ENCODE data around the gene BEGAIN.

The BEGAIN gene

GRCh38 chr14:100536121-100536510 lies 51.1 kb downstream of the BEGAIN start:
- Histone ChIP-seq H2BK120ac (ENCODE audit: low read depth, low read length) (no peak overlapping the region), H3K4me1 (ENCODE audit: control insufficient read depth in 2 of 2, insufficient read depth in 1 of 2, low read depth in 1 of 2, low read length in 2 of 2) (peaks cover 15 to 17% of the 10 kb centered on the region in 2 donors), H3K36me3 (replicated peaks in 1 of 2; ENCODE audit: control insufficient read depth in 2 of 2, insufficient read depth in 2 of 2, low read length in 2 of 2) (no peaks in the 10 kb centered on the region), H3K9ac (ENCODE audit: low read depth, low read length, poor library complexity) (no peak overlapping the region), H2BK15ac (ENCODE audit: low read length) (no peak overlapping the region), H2BK12ac (ENCODE audit: low read length) (no peak overlapping the region), H2AFZ (ENCODE audit: low read length) (no peak overlapping the region), H2AK5ac (ENCODE audit: low read depth, low read length) (no peak overlapping the region), H2BK5ac (ENCODE audit: low read length) (no peak overlapping the region), H4K91ac (ENCODE audit: low read depth, low read length, poor library complexity) (no peak overlapping the region), H3K14ac (ENCODE audit: low read length) (no peak overlapping the region), H3K4ac (ENCODE audit: low read length) (no peak overlapping the region), H3K27me3 (ENCODE audit: control insufficient read depth in 3 of 3, insufficient read depth in 3 of 3, low read depth in 1 of 3, low read length in 3 of 3) (no peaks in the 10 kb centered on the region), H4K8ac (ENCODE audit: low read depth, low read length) (no peak overlapping the region), H3K23ac (ENCODE audit: low read depth, low read length, poor library complexity) (no peak overlapping the region), H3K79me1 (ENCODE audit: low read depth, low read length) (no peaks in the 10 kb centered on the region), H3K4me2 (ENCODE audit: insufficient read depth, low read length, poor library complexity, severe bottlenecking) (no peak overlapping the region), H3K18ac (ENCODE audit: low read length) (peak overlapping the region; percentile 11), H3K4me3 (ENCODE audit: low read length in 2 of 2) (no peak overlapping the region), H3K27ac (replicated peaks; ENCODE audit: low read length) (no peak overlapping the region), H3K9me3 (replicated peaks in 1 of 2; ENCODE audit: control insufficient read depth in 2 of 2, insufficient read depth in 1 of 2, low read depth in 1 of 2, low read length in 2 of 2) (no peaks in the 10 kb centered on the region)
- WGBS, 2 donors (ENCODE audit: extremely low coverage in 2 of 2, insufficient read length in 2 of 2, insufficient replicate concordance in 1 of 2), result no CpG with 5 or more reads among the region's 8 CpGs
- no peak for DNase-seq (ENCODE audit: low spot score)

DNA sequence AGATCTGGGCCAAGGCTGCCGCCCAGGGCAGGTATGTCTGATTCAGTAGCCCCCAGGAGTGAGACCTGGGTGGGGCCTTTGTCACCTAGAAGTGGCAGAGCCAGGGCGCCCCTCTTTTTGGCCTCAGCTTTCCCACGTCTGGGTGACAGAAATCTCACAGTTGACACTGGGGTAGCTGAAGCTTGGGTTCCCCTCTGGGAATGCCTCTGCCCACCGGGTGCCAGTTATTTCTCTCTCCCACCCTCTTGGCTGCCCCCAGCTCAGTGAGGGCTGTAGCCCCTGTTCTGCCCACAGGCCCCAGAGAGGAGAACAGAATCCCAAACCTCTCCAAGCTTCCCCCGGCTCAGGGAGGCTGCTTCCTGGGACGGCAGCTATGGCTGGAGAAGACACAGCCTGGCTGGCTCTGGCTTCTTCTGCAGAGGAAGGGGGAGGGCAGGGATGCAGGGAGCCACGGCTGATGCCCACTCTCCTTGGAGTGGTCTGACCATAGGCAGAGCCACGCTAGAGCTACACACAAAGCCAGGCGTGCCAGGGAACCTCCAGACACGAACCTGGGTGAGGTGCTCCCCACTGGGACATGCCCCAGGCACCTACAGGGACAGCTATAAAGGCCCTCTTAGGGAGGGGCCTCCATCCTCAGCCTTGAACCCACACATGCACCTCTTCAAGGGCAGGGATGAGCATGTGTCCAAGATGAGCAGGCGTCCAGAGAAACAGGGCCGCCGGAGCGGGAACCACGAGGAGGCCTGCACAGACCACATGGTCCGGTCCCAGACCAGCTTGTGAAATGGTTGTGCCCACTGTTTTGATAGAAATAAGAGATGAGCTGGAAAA lies 51.7 kb downstream of the BEGAIN start:
- Histone ChIP-seq H2AFZ (ENCODE audit: low read length) (no peak overlapping the region), H3K27me3 (ENCODE audit: control insufficient read depth in 3 of 3, insufficient read depth in 3 of 3, low read depth in 1 of 3, low read length in 3 of 3) (no peaks in the 10 kb centered on the region), H3K4me1 (ENCODE audit: control insufficient read depth in 2 of 2, insufficient read depth in 1 of 2, low read depth in 1 of 2, low read length in 2 of 2) (peaks cover 15 to 17% of the 10 kb centered on the region in 2 donors), H3K14ac (ENCODE audit: low read length) (no peak overlapping the region), H4K8ac (ENCODE audit: low read depth, low read length) (no peak overlapping the region), H2AK5ac (ENCODE audit: low read depth, low read length) (peak overlapping the region; percentile 99), H3K79me1 (ENCODE audit: low read depth, low read length) (no peaks in the 10 kb centered on the region), H2BK120ac (ENCODE audit: low read depth, low read length) (no peak overlapping the region), H4K91ac (ENCODE audit: low read depth, low read length, poor library complexity) (no peak overlapping the region), H3K9ac (ENCODE audit: low read depth, low read length, poor library complexity) (peak overlapping the region; percentile 72), H2BK15ac (ENCODE audit: low read length) (peak overlapping the region; percentile 28), H3K36me3 (replicated peaks in 1 of 2; ENCODE audit: control insufficient read depth in 2 of 2, insufficient read depth in 2 of 2, low read length in 2 of 2) (no peaks in the 10 kb centered on the region), H3K4me2 (ENCODE audit: insufficient read depth, low read length, poor library complexity, severe bottlenecking) (no peak overlapping the region), H3K9me3 (replicated peaks in 1 of 2; ENCODE audit: control insufficient read depth in 2 of 2, insufficient read depth in 1 of 2, low read depth in 1 of 2, low read length in 2 of 2) (no peaks in the 10 kb centered on the region), H2BK12ac (ENCODE audit: low read length) (no peak overlapping the region), H2BK5ac (ENCODE audit: low read length) (peak overlapping the region; percentile 90), H3K4ac (ENCODE audit: low read length) (no peak overlapping the region), H3K18ac (ENCODE audit: low read length) (peak overlapping the region; percentile 88), H3K27ac (replicated peaks; ENCODE audit: low read length) (no peak overlapping the region), H3K23ac (ENCODE audit: low read depth, low read length, poor library complexity) (no peak overlapping the region), H3K4me3 (ENCODE audit: low read length in 2 of 2) (peak overlapping the region in 1 of 2 donors; percentile 22)
- WGBS, 2 donors (ENCODE audit: extremely low coverage in 2 of 2, insufficient read length in 2 of 2, insufficient replicate concordance in 1 of 2), result no CpG with 5 or more reads among the region's 16 CpGs
- no peak for DNase-seq (ENCODE audit: low spot score)

GRCh38 chr14:100534528-100535286 lies 52.5 kb downstream of the BEGAIN start:
- Histone ChIP-seq H2BK120ac (ENCODE audit: low read depth, low read length) (peak overlapping the region; percentile 47), H3K4ac (ENCODE audit: low read length) (no peak overlapping the region), H3K9ac (ENCODE audit: low read depth, low read length, poor library complexity) (peak overlapping the region; percentile 72), H3K9me3 (replicated peaks in 1 of 2; ENCODE audit: control insufficient read depth in 2 of 2, insufficient read depth in 1 of 2, low read depth in 1 of 2, low read length in 2 of 2) (no peaks in the 10 kb centered on the region), H4K8ac (ENCODE audit: low read depth, low read length) (no peak overlapping the region), H3K18ac (ENCODE audit: low read length) (peak overlapping the region; percentile 88), H3K27me3 (ENCODE audit: control insufficient read depth in 3 of 3, insufficient read depth in 3 of 3, low read depth in 1 of 3, low read length in 3 of 3) (no peaks in the 10 kb centered on the region), H3K14ac (ENCODE audit: low read length) (no peak overlapping the region), H3K36me3 (replicated peaks in 1 of 2; ENCODE audit: control insufficient read depth in 2 of 2, insufficient read depth in 2 of 2, low read length in 2 of 2) (no peaks in the 10 kb centered on the region), H2AK5ac (ENCODE audit: low read depth, low read length) (peak overlapping the region; percentile 99), H3K4me2 (ENCODE audit: insufficient read depth, low read length, poor library complexity, severe bottlenecking) (no peak overlapping the region), H3K27ac (replicated peaks; ENCODE audit: low read length) (peak overlapping the region; percentile 33), H2BK12ac (ENCODE audit: low read length) (peak overlapping the region; percentile 7), H3K4me1 (ENCODE audit: control insufficient read depth in 2 of 2, insufficient read depth in 1 of 2, low read depth in 1 of 2, low read length in 2 of 2) (peaks cover 15 to 17% of the 10 kb centered on the region in 2 donors), H3K4me3 (ENCODE audit: low read length in 2 of 2) (no peak overlapping the region), H2BK15ac (ENCODE audit: low read length) (peak overlapping the region; percentile 28), H3K79me1 (ENCODE audit: low read depth, low read length) (no peaks in the 10 kb centered on the region), H2AFZ (ENCODE audit: low read length) (peak overlapping the region; percentile 44), H2BK5ac (ENCODE audit: low read length) (peak overlapping the region; percentile 90), H4K91ac (ENCODE audit: low read depth, low read length, poor library complexity) (no peak overlapping the region), H3K23ac (ENCODE audit: low read depth, low read length, poor library complexity) (peak overlapping the region; percentile 51)
- WGBS, 2 donors (ENCODE audit: extremely low coverage in 2 of 2, insufficient read length in 2 of 2, insufficient replicate concordance in 1 of 2), result no CpG with 5 or more reads among the region's 13 CpGs
- no peak for DNase-seq (ENCODE audit: low spot score)

Measured in neuronal stem cell (in vitro differentiated cells).